ENCODE data around the gene SNX33.

The SNX33 gene

DNA sequence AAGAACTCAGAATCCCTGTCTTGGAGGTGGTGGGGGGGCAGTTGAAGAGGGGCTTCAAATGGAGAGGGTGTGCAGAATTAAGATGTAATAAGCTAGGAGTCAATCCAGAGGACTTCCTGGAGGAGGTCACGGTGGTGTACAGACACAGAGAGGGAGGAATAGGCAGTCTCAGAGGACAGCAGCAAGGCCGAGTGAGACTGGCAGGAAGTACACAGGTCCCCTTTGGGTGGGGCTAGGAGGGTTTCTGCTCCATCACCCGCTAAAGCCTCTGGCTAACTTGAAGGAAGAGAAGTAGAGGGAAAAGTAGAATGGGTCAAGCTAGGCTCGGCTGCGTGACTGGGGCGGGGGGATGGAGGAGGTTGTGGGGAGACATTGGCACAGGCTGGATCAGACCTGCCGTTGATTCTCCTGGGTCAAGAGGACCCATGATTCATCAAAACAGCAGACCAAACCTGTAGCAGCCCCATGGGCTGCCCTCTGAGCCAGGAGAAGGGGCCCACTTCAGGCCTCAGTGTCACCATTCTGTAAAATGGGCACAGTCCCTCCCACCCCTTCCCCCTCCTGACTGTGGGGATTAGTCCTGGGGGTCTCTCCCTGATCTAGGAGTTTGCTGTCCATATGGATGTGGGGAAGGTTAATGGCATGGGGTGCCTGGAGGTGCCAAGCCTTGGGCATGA, 48.1 kb downstream of the SNX33 start:
- no peaks in the 10 kb centered on the region for H3K9me2 ChIP-seq (replicated peaks; ENCODE audit: insufficient read depth, low read length)
- H3K4me3 ChIP-seq (ENCODE audit: insufficient read depth, low read length, poor library complexity, severe bottlenecking) = no peak overlapping the region
- no peaks in the 10 kb centered on the region for H3F3A ChIP-seq (ENCODE audit: insufficient read depth)
- H3K9ac ChIP-seq (ENCODE audit: low read length) = no peak overlapping the region
- H3K27me3 ChIP-seq (ENCODE audit: low read length) = no peaks in the 10 kb centered on the region
- no peaks in the 10 kb centered on the region for H3K9me3 ChIP-seq (ENCODE audit: insufficient read depth, low read length)
- H3K4me2 ChIP-seq (ENCODE audit: low read depth, low read length, poor library complexity, severe bottlenecking) = no peak overlapping the region
- H4K20me1 ChIP-seq (ENCODE audit: low read depth, low read length) = no peaks in the 10 kb centered on the region
- no peaks in the 10 kb centered on the region for H3K79me2 ChIP-seq (ENCODE audit: insufficient read depth, low read length)
- TF ChIP-seq EZH2phosphoT487 (conservative IDR thresholded peaks at IDR 0.05; ENCODE audit: low read length) = no peak
- TF ChIP-seq, protein P1, sequence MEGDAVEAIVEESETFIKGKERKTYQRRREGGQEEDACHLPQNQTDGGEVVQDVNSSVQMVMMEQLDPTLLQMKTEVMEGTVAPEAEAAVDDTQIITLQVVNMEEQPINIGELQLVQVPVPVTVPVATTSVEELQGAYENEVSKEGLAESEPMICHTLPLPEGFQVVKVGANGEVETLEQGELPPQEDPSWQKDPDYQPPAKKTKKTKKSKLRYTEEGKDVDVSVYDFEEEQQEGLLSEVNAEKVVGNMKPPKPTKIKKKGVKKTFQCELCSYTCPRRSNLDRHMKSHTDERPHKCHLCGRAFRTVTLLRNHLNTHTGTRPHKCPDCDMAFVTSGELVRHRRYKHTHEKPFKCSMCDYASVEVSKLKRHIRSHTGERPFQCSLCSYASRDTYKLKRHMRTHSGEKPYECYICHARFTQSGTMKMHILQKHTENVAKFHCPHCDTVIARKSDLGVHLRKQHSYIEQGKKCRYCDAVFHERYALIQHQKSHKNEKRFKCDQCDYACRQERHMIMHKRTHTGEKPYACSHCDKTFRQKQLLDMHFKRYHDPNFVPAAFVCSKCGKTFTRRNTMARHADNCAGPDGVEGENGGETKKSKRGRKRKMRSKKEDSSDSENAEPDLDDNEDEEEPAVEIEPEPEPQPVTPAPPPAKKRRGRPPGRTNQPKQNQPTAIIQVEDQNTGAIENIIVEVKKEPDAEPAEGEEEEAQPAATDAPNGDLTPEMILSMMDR (IDR thresholded peaks at IDR 0.05; ENCODE audit: insufficient read depth, low read length, poor library complexity, severe bottlenecking) = no peak
- no peaks in the 10 kb centered on the region for H3K36me3 ChIP-seq (ENCODE audit: low read length)
- no peak overlapping the region for H3K27ac ChIP-seq (ENCODE audit: low read depth, low read length)
- no peak overlapping the region for H2AFZ ChIP-seq (ENCODE audit: low read depth, low read length, severe bottlenecking)

DNA sequence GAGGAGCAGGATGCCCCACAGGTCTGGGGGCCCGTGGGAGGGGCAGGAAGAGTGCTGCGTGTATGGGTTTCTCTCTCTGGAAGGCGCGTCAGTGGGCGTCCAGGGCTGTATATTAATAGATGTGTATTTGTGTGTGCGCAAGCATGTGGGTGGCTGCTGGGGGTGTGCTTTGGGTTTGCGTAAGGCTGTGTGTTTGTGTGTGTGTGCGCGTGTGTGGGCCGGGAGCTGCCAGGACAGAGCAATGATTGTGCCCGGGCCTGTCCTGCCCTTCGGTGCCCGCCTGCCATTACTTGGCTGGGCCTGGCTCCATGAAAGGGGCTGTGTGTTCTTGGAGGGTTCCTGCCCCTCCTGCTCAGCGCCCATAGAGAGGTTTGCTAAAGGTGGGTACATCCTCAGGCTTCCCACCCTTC, 48.6 kb downstream of the SNX33 start:
- Histone ChIP-seq H3K27ac (ENCODE audit: low read depth, low read length) (no peak overlapping the region), H3K9ac (ENCODE audit: low read length) (no peak overlapping the region)

DNA sequence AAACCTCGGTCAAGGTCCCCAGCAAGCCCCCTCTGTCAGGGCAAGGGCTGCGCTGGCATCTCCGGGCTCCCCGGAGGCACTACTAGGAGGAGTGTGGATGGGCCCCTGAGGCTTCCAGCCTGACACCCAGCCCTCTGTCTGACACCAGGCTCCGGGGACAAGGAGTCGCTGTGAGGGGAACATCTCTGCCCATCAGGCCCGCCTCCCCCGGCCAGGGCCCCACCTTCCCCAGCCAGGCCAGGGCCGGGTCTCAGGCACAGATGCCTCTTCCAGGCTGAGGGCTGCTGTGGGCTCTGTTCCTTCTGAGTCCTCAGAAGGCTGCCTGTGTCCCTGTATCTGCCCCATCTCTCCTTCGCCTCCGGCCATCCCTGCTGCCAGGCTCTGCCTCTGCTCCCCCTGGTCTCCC, 49.1 kb downstream of the SNX33 start:
- Histone ChIP-seq H3K4me2 (ENCODE audit: low read depth, low read length, poor library complexity, severe bottlenecking) (no peak overlapping the region), H4K20me1 (ENCODE audit: low read depth, low read length) (no peaks in the 10 kb centered on the region), H3K27ac (ENCODE audit: low read depth, low read length) (no peak overlapping the region), H3K9ac (ENCODE audit: low read length) (no peak overlapping the region), H3K9me2 (replicated peaks; ENCODE audit: insufficient read depth, low read length) (no peaks in the 10 kb centered on the region), H3K4me3 (ENCODE audit: insufficient read depth, low read length, poor library complexity, severe bottlenecking) (no peak overlapping the region), H2AFZ (ENCODE audit: low read depth, low read length, severe bottlenecking) (no peak overlapping the region), H3K36me3 (ENCODE audit: low read length) (no peaks in the 10 kb centered on the region), H3K9me3 (ENCODE audit: insufficient read depth, low read length) (no peaks in the 10 kb centered on the region), H3K79me2 (ENCODE audit: insufficient read depth, low read length) (no peaks in the 10 kb centered on the region), H3K27me3 (ENCODE audit: low read length) (no peaks in the 10 kb centered on the region), H3F3A (ENCODE audit: insufficient read depth) (no peaks in the 10 kb centered on the region)
- TF ChIP-seq, protein P1 (IDR thresholded peaks at IDR 0.05; ENCODE audit: insufficient read depth, low read length, poor library complexity, severe bottlenecking) = no peak
- no peak for TF ChIP-seq EZH2phosphoT487 (conservative IDR thresholded peaks at IDR 0.05; ENCODE audit: low read length)

More for the DNA sequence above, 48.6 kb downstream of the SNX33 start:
- no peaks in the 10 kb centered on the region for H3K27me3 ChIP-seq (ENCODE audit: low read length)
- no peaks in the 10 kb centered on the region for H3K36me3 ChIP-seq (ENCODE audit: low read length)
- no peaks in the 10 kb centered on the region for H3K9me2 ChIP-seq (replicated peaks; ENCODE audit: insufficient read depth, low read length)
- TF ChIP-seq EZH2phosphoT487 (conservative IDR thresholded peaks at IDR 0.05; ENCODE audit: low read length) = no peak
- TF ChIP-seq, protein P1 (IDR thresholded peaks at IDR 0.05; ENCODE audit: insufficient read depth, low read length, poor library complexity, severe bottlenecking) = no peak
- no peaks in the 10 kb centered on the region for H3K9me3 ChIP-seq (ENCODE audit: insufficient read depth, low read length)
- no peak overlapping the region for H3K4me2 ChIP-seq (ENCODE audit: low read depth, low read length, poor library complexity, severe bottlenecking)
- no peaks in the 10 kb centered on the region for H3F3A ChIP-seq (ENCODE audit: insufficient read depth)
- H2AFZ ChIP-seq (ENCODE audit: low read depth, low read length, severe bottlenecking) = no peak overlapping the region
- H3K4me3 ChIP-seq (ENCODE audit: insufficient read depth, low read length, poor library complexity, severe bottlenecking) = no peak overlapping the region
- H3K79me2 ChIP-seq (ENCODE audit: insufficient read depth, low read length) = no peaks in the 10 kb centered on the region
- no peaks in the 10 kb centered on the region for H4K20me1 ChIP-seq (ENCODE audit: low read depth, low read length)

All from SU-DHL-6 (cell line).